ENCODE results near the gene TPPP2.
"Not testable (repeated sequence)": the region's sequence is repeated elsewhere in the genome, so short reads cannot be mapped to it uniquely, and the experiment has no call there.

The TPPP2 gene

GRCh38 chr14:20996521-20996920 lies 33.5 kb upstream of the TPPP2 start:
- Histone ChIP-seq H3K4me1 (peaks cover 5 to 15% (median 6%) of the 10 kb centered on the region in 10 experiments), H3K27me3 (no peaks in the 10 kb centered on the region), H4K20me1 (peaks cover 0 to 14% (median 5%) of the 10 kb centered on the region in 11 experiments; a peak in 4 of 22 replicates), H3K9ac (no peak overlapping the region), H3K27ac (no peak overlapping the region), H3K4me2 (no peak overlapping the region), H3K4me3 (no peak overlapping the region), H3K9me3 (replicated peaks in 1 of 11) (no peaks in the 10 kb centered on the region), H3K36me3 (peaks cover 58 to 69% (median 63%) of the 10 kb centered on the region in 11 experiments)
- TF ChIP-seq Cebpa-rat (IDR thresholded peaks at IDR 0.05) = no peak

- TF ChIP-seq Cebpa-rat (IDR thresholded peaks at IDR 0.05) = no peak
- Histone ChIP-seq H3K27me3 (no peaks in the 10 kb centered on the region), H3K4me2 (no peak overlapping the region), H3K9ac (no peak overlapping the region), H3K4me3 (no peak overlapping the region), H3K9me3 (replicated peaks in 1 of 11) (no peaks in the 10 kb centered on the region), H4K20me1 (peaks cover 0 to 8% (median 0%) of the 10 kb centered on the region in 11 experiments; a peak in 3 of 22 replicates), H3K4me1 (peaks cover 0 to 9% (median under 1%) of the 10 kb centered on the region in 10 experiments; a peak in 6 of 20 replicates), H3K27ac (no peak overlapping the region), H3K36me3 (peaks cover 54 to 63% (median 57%) of the 10 kb centered on the region in 11 experiments)
These were observed 32.9 kb upstream of the TPPP2 start for GRCh38 chr14:20997115-20997514.

- Histone ChIP-seq H3K27me3 (no peaks in the 10 kb centered on the region), H3K4me1 (peaks cover 0 to 4% (median 0%) of the 10 kb centered on the region in 10 experiments; a peak in 2 of 20 replicates), H3K27ac (no peak overlapping the region), H3K9me3 (replicated peaks in 1 of 11) (no peaks in the 10 kb centered on the region), H3K4me3 (no peak overlapping the region), H4K20me1 (peaks cover 0 to 7% (median 0%) of the 10 kb centered on the region in 11 experiments; a peak in 3 of 22 replicates), H3K36me3 (peaks cover 49 to 59% (median 52%) of the 10 kb centered on the region in 11 experiments), H3K4me2 (no peak overlapping the region), H3K9ac (no peak overlapping the region)
- TF ChIP-seq Cebpa-rat (IDR thresholded peaks at IDR 0.05) = no peak
These were observed 32.5 kb upstream of the TPPP2 start for GRCh38 chr14:20997564-20997963.

- no peaks in the 10 kb centered on the region for H3K9me3 ChIP-seq (replicated peaks in 1 of 11)
These were observed 31.9 kb upstream of the TPPP2 start for GRCh38 chr14:20998139-20998538.

GRCh38 chr14:20998674-20999366 lies 31.2 kb upstream of the TPPP2 start, which contains the start of gene SLC39A2:
Gene SLC39A2, plus strand, starts transcription at chr14:20999293. Its CDS starts 154 bp downstream, at chr14:20999447.
- Histone ChIP-seq H3K4me1 (peaks cover 0 to 3% (median under 1%) of the 10 kb centered on the region in 10 experiments; a peak in 11 of 20 replicates), H3K27me3 (no peaks in the 10 kb centered on the region), H4K20me1 (peaks cover 0 to 7% (median 0%) of the 10 kb centered on the region in 11 experiments; a peak in 1 of 22 replicates), H3K9me3 (replicated peaks in 1 of 11) (no peaks in the 10 kb centered on the region), H3K4me2 (no peak within 1 kb of the TSS), H3K27ac (no peak within 1 kb of the TSS), H3K9ac (no peak within 1 kb of the TSS; a peak in 1 of 22 replicates), H3K4me3 (no peak within 1 kb of the TSS), H3K36me3 (peaks cover 37 to 46% (median 40%) of the 10 kb centered on the region in 11 experiments)
- no peak for TF ChIP-seq Cebpa-rat (IDR thresholded peaks at IDR 0.05)

More at GRCh38 chr14:20998139-20998538, 31.9 kb upstream of the TPPP2 start:
- Histone ChIP-seq H3K27me3 (no peaks in the 10 kb centered on the region), H4K20me1 (peaks cover 0 to 7% (median 0%) of the 10 kb centered on the region in 11 experiments; a peak in 1 of 22 replicates), H3K36me3 (peaks cover 44 to 53% (median 46%) of the 10 kb centered on the region in 11 experiments), H3K4me1 (no peaks in the 10 kb centered on the region), H3K9ac (no peak overlapping the region; a peak in 1 of 22 replicates), H3K4me3 (no peak overlapping the region), H3K27ac (no peak overlapping the region), H3K4me2 (no peak overlapping the region)
- TF ChIP-seq Cebpa-rat (IDR thresholded peaks at IDR 0.05) = no peak

GRCh38 chr14:20999591-20999990 lies 30.4 kb upstream of the TPPP2 start:
- Histone ChIP-seq H3K27me3 (no peaks in the 10 kb centered on the region), H4K20me1 (0 out of 22 replicates have a peak, but pooled peaks cover 0 to 6% (median 0%) of the 10 kb centered on the region in 11 experiments), H3K4me2 (no peak overlapping the region), H3K4me3 (no peak overlapping the region), H3K4me1 (peaks cover 0 to 10% (median 5%) of the 10 kb centered on the region in 10 experiments; a peak in 11 of 20 replicates), H3K36me3 (peaks cover 29 to 38% (median 32%) of the 10 kb centered on the region in 11 experiments), H3K9ac (no peak overlapping the region), H3K9me3 (replicated peaks in 1 of 11) (no peaks in the 10 kb centered on the region), H3K27ac (no peak overlapping the region)
- no peak for TF ChIP-seq Cebpa-rat (IDR thresholded peaks at IDR 0.05)

- Histone ChIP-seq H3K4me2 (no peak overlapping the region), H3K4me3 (no peak overlapping the region), H3K27me3 (no peaks in the 10 kb centered on the region), H4K20me1 (no peaks in the 10 kb centered on the region), H3K9me3 (replicated peaks in 1 of 11) (no peaks in the 10 kb centered on the region), H3K9ac (no peak overlapping the region), H3K4me1 (peaks cover 0 to 10% (median 5%) of the 10 kb centered on the region in 10 experiments; a peak in 11 of 20 replicates), H3K36me3 (peaks cover 13 to 22% (median 16%) of the 10 kb centered on the region in 11 experiments), H3K27ac (no peak overlapping the region)
- TF ChIP-seq Cebpa-rat (IDR thresholded peaks at IDR 0.05) = no peak
These were observed 28.8 kb upstream of the TPPP2 start for GRCh38 chr14:21001218-21001617.

- H3K4me2 ChIP-seq = peak overlapping the region in 6 of 11 experiments; percentile 3 to 42 (median 20); a peak in 6 of 22 replicates
- no peak overlapping the region for H3K9ac ChIP-seq
- H3K36me3 ChIP-seq = no peaks in the 10 kb centered on the region
- H3K9me3 ChIP-seq (replicated peaks in 1 of 11) = no peaks in the 10 kb centered on the region
- no peak for TF ChIP-seq Cebpa-rat (IDR thresholded peaks at IDR 0.05)
- peaks cover 0 to 10% (median 5%) of the 10 kb centered on the region in 10 experiments; a peak in 11 of 20 replicates for H3K4me1 ChIP-seq
- no peaks in the 10 kb centered on the region for H4K20me1 ChIP-seq
- H3K27me3 ChIP-seq = no peaks in the 10 kb centered on the region
- H3K4me3 ChIP-seq = no peak overlapping the region
- H3K27ac ChIP-seq = no peak overlapping the region
These were observed 26.1 kb upstream of the TPPP2 start for GRCh38 chr14:21003788-21004346.

- not testable (repeated sequence) for H3K27ac ChIP-seq, H3K4me1 ChIP-seq
These were observed 20.3 kb upstream of the TPPP2 start for GRCh38 chr14:21009721-21010120.

More at GRCh38 chr14:21009721-21010120, 20.3 kb upstream of the TPPP2 start:
- H3K4me2 ChIP-seq; H3K9me3 ChIP-seq (replicated peaks in 1 of 11); H3K9ac ChIP-seq; H4K20me1 ChIP-seq; H3K4me3 ChIP-seq; H3K36me3 ChIP-seq; H3K27me3 ChIP-seq: not testable (repeated sequence)
